ENCODE measurements around the gene GFOD1.
A peak's percentile ranks its signal among the peaks of the same experiment; 100 is the strongest.

Gene GFOD1

DNA sequence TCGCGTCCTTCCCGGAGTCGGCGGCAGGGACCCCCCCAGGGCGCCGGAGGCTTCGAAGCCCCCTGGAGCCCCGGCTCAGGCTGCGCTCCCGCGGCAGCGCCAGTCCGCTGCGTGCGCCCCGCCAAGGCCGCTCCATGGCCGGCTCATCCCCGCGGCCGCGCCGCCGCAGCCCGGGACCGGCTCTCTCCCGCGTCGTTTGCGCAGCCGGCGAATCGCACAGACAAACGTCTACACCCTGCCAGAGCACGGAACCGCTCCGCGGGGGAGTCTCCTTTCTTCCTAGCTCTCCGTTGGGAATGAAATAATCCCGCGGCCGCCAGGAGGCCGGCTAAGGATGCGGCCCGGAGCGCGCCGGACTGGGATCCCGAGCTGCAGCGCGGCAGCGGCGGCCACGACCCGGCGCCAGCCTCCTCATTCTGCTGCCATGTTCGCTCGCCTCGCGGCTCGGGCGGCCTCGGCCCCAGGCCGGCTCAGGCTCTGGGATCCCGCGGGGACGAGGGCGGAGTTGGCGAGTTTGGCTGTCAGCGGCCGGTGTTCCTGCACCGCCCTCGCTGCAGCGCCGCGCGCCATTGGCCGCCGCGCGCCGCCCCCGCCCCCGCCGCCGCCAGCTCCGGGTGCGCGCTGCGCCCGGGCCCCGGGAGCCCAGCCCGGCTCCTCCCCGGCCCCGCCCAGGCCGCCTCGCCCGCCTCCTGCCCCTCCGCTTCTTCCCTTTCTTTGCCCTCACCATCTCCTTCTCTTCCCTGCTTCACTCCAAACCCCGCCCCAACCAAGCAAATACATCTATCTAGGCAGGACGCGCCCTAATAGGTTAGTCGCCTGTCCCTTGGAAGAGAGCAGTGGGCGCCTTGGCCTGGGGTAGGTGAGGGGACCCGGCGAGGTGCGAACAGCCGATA lies at the start of gene GFOD1:
Gene GFOD1 (minus strand): TSS at position 479 of the 893 bp plus-strand sequence. CDS start 710 bp downstream, outside the sequence.
- DNase-seq, result peak; percentile 69

GRCh38 chr6:13536796-13537526 lies 49.6 kb upstream of the GFOD1 start:
- DNase-seq, result no peak

DNA sequence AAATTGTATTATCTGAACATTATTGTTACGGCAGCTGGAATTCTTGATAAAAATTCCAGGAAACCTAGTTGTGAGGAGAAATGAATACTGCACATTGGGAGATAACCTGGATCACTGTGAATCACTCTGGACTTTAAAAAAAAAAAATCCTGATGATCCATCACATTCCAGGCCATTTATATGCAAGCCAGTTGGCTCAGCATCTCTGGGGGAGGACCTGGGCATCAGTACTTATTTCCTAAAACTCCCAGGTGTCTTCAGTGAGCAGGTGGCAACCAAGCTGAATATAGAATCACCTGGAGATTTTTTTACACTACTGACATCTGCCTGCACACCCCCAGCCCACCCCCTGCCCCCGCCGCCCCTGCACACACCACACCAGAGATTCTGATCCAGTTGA lies 47.9 kb upstream of the GFOD1 start:
- DNase-seq, result no peak

GRCh38 chr6:13534536-13534935 lies 47.1 kb upstream of the GFOD1 start:
- DNase-seq, result no peak

- DNase-seq, result no peak
These were observed 44.6 kb upstream of the GFOD1 start for GRCh38 chr6:13531956-13532355.

- no peak for DNase-seq
These were observed 41.5 kb upstream of the GFOD1 start for GRCh38 chr6:13528777-13529343.

- DNase-seq, result no peak
These were observed 40.8 kb upstream of the GFOD1 start for GRCh38 chr6:13528232-13528631.

DNA sequence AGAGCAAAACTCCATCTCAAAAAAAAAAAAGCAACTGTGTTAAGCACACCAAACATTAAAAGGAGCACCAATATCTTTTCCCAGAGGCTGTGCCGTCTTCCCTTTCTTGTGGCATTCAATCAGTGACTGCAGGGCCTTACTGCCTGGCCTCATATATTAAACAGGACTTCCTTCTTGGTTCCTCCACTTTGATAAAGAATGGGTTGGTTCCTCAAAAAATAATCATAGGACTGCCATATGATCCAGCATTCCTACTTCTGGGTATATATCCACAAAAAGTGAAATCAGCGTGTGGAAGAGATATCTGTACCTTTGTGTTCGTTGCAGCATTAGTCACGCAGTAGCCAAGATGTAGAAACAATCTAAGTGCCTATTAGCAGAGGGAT lies 40.3 kb upstream of the GFOD1 start:
- DNase-seq, result no peak

- DNase-seq, result peak; percentile 94
These were observed 39.6 kb upstream of the GFOD1 start for GRCh38 chr6:13526727-13527670.

GRCh38 chr6:13526357-13526726 lies 38.9 kb upstream of the GFOD1 start:
- no peak for DNase-seq

GRCh38 chr6:13524801-13525508 lies 37.6 kb upstream of the GFOD1 start:
- no peak for DNase-seq

DNA sequence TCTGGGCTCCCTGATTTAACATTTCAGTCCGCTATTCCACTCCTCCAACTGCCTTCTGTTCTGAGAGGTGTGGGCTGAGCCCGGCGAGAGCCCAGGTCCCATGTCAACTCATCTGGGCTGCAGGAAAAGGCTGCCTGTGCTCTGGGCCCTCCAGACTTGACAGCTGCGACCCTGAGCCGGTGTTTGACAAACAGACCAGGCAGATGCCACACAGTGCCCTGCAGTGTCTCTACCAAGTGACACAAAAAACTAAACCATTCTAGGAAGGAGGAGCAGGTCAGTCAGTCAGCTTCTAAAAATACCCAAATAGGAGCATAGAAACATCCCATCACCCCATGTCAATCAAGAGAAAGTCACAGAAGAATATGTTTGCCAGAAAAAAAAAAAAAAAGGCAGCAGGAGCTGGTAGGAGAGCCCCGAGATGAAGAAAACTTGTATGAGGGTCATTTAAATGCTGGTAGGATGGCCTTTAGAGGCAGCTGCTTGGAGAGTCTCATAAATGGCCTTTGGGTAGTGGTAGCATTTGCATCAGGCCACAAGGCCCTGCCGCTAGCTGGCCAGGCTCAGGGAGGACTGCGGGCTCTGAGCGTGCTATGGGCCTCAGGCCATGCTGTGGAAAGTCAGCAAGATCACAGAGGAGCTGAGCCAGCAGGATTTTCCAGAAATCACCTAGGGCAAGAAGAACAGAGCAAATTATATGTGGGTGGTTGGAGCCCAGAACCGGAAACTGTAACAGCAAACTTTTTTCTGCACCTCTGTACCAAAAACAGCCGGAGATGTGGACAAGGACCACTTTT lies 36.6 kb upstream of the GFOD1 start:
- DNase-seq, result no peak

- DNase-seq, result peak; percentile 10
These were observed 35.3 kb upstream of the GFOD1 start for GRCh38 chr6:13522656-13523055.

DNA sequence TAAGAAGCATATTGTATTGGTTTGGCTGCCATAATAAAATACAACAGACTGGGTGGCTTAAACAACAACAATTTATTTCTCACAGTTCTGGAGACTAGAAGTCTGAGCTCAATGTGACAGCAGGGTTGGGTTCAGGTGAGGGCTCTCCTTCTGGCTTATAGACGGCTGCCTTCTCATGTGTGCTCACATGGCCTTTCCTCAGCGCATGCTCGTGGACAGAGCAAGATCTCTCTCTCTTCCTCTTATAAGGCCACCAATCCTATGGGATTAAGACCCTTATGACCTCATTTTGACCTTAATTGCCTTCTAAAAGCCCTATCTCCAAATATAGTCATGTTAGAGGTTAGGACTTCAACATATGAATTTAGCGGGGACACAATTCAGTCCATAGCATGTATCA lies 32.4 kb upstream of the GFOD1 start:
- DNase-seq, result no peak

GRCh38 chr6:13517116-13517515 lies 29.7 kb upstream of the GFOD1 start:
- DNase-seq, result no peak

DNA sequence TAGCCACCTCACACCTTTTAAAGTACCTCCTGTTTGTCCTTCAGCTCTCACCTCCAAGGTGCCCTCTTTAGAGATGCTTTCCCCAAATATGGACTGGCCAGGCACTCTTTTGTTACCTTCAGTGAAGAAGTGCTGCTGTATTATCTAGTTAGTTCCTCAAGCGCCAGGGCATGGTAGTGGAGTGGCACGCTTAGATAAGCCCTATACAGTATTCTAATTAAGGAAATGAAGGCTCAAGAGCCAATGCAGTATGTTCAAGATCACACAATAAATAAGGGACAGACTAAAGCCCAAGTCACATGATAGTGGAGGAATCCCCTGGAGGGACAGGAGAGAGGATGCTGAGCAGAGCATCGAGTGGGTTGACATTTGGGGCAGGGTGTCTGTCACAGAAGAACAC lies 28.5 kb upstream of the GFOD1 start:
- no peak for DNase-seq

DNA sequence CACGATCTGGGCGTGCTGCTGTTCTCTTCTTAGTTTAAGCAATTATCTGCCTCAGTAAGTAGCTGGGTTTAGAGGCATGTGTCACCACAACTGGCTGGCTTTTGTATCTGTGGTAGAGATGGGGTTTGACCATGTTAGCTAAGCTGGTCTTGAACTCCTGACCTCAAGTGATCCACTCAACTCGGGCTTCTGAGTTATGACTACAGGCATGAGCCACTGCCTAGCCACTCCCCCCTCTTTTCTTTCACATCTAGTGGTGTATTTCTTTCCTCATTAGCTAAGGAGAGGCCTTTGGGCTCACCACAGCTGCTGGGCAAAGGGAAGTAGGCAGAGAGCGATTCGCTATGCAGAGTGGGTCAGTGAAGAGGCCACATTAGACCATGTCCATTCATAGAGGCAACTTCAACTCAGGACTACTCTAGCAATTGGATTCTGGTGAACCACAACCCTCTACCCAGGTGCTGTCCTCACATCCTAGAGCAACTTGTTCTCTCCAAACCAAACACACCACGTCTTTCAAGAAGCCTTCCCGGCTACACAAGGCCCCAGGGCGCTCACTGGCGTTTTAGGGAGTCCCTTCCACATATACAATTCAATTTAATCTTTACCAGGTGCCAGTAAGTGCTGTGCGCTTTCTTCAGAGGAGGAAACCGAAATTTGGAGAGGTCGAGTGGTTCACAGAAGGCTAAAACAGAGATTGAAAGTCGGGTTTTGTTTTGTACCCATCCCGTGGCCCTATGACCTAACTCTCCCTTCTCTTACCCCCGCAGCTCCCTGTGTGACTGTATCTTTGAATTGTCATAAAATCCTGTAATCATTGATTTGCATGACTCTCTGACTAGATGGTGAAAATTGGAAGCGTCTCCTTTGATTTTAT lies 26.5 kb upstream of the GFOD1 start:
- DNase-seq, result peak; percentile 98

DNA sequence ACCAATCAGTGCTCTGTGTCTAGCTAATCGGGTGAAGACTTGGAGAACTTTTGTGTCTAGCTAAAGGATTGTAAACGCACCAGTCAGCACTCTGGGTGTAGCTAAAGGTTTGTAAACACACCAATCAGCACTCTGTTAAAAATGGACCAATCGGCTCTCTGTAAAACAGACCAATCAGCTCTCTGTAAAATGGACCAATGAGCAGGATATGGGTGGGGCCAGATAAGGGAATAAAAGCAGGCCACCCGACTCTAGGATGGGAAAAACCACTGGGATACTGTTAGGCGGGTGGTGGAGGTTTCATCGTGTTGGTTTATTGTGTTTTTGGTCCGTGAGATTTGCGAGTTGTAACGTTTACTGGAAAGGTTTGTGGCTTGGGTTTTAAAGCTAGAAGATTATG lies 25.5 kb upstream of the GFOD1 start:
- no peak for DNase-seq

DNA sequence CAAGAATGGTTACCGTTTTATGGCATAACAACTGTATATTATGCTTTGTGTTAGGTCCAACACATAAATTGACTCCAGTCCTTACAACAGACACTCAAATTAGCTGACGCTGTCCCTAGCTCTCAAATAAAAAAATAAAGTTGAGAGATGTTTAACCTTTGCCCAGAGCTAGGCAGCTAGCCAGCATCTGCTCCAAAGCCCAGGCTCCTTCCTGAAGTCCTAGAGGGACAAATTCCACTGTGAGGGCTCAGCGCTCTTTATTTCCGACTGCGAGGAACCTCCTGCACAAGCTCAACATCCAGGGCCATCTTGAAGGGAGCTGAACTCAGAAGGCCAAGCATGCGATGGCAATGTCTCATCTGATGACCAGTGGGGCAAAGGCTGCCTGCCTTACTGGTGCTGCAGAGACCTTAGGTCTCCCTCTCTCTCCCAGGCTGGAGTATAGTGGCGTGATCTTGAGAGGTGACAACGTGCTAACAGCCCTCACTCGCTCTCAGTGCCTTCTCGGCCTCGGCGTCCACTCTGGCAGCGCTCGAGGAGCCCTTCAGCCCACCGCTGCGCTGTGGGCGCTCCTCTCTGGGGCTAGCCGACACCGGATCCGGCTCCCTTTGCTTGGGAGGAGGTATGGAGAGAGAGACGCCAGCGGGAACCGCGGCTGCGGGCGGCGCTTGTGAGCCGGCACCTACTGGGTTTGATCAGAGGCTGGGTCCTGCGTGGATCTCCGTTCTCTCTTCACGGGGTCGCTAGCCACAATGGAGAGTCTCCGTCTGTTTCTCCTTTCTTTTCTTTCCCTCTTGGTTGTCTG lies 24.7 kb upstream of the GFOD1 start:
- DNase-seq, result no peak

All from MV-4-11 (cell line).